HEK293 (cell line): ENCODE results near the gene ASB8.

ENCODE experiments used
- GLIS1 ChIP-seq: fragments of 450-650 bp; formaldehyde crosslinking; IDR thresholded peaks from 2 replicates; pipeline ENCODE4 v1.5.1; 2016; ENCODE audit warnings: missing biosample characterization, missing genetic modification characterization
- IKZF3 ChIP-seq: fragments of 450-650 bp; IDR thresholded peaks from 2 replicates; pipeline ENCODE4 v1.5.0; 2018; ENCODE audit warnings: missing biosample characterization, mild to moderate bottlenecking, missing genetic modification characterization, moderate library complexity
- KLF7 ChIP-seq: fragments of 450-650 bp; formaldehyde crosslinking; IDR thresholded peaks from 2 replicates; pipeline ENCODE4 v1.5.1; 2016; ENCODE audit warnings: missing biosample characterization, missing genetic modification characterization, borderline replicate concordance
- SP2 ChIP-seq: fragments of 450-650 bp; formaldehyde crosslinking; IDR thresholded peaks from 2 replicates; pipeline ENCODE4 v1.5.1; 2016; ENCODE audit warnings: missing biosample characterization, missing genetic modification characterization
- SP3 ChIP-seq: fragments of 450-650 bp; formaldehyde crosslinking; IDR thresholded peaks from 2 replicates; pipeline ENCODE4 v1.5.1; 2016; ENCODE audit warnings: missing biosample characterization, missing genetic modification characterization
- YY2 ChIP-seq: fragments of 450-650 bp; formaldehyde crosslinking; IDR thresholded peaks from 2 replicates; pipeline ENCODE4 v1.5.1; 2016; ENCODE audit warnings: missing biosample characterization, missing genetic modification characterization
- ZNF202 ChIP-seq: fragments of 450-650 bp; formaldehyde crosslinking; IDR thresholded peaks from 2 replicates; pipeline ENCODE4 v1.5.1; 2016; ENCODE audit warnings: missing biosample characterization, missing genetic modification characterization, borderline replicate concordance
- ZNF214 ChIP-seq: fragments of 450-650 bp; formaldehyde crosslinking; IDR thresholded peaks from 2 replicates; pipeline ENCODE4 v1.5.1; 2017; ENCODE audit warnings: missing biosample characterization, mild to moderate bottlenecking, missing genetic modification characterization, borderline replicate concordance
- ZNF324 ChIP-seq: fragments of 450-650 bp; formaldehyde crosslinking; IDR thresholded peaks from 2 replicates; pipeline ENCODE4 v1.5.1; 2016; ENCODE audit warnings: missing biosample characterization, missing genetic modification characterization
- ZNF366 ChIP-seq: fragments of 450-650 bp; formaldehyde crosslinking; conservative IDR thresholded peaks from 2 replicates; pipeline ENCODE4 v1.5.1; 2016; ENCODE audit warnings: missing biosample characterization, missing genetic modification characterization
- ZNF488 ChIP-seq: fragments of 450-650 bp; formaldehyde crosslinking; IDR thresholded peaks from 2 replicates; pipeline ENCODE4 v1.5.1; 2016; ENCODE audit warnings: missing biosample characterization, missing genetic modification characterization
- ZNF501 ChIP-seq: fragments of 450-650 bp; formaldehyde crosslinking; IDR thresholded peaks from 2 replicates; pipeline ENCODE4 v1.5.1; 2016; ENCODE audit warnings: missing biosample characterization, missing genetic modification characterization
- ZNF518A ChIP-seq: fragments of 450-650 bp; formaldehyde crosslinking; conservative IDR thresholded peaks from 2 replicates; pipeline ENCODE4 v1.5.1; 2016; ENCODE audit warnings: low read depth, missing biosample characterization, missing genetic modification characterization
- ZNF549 ChIP-seq: fragments of 450-650 bp; IDR thresholded peaks from 2 replicates; pipeline ENCODE4 v1.5.1; 2018; ENCODE audit warnings: missing biosample characterization, missing genetic modification characterization, mild to moderate bottlenecking, inconsistent platforms, moderate library complexity
- ZNF560 ChIP-seq: fragments of 450-650 bp; formaldehyde crosslinking; IDR thresholded peaks from 2 replicates; pipeline ENCODE4 v1.5.1; 2017; ENCODE audit warnings: missing biosample characterization, missing genetic modification characterization, borderline replicate concordance
- ZNF585B ChIP-seq: fragments of 450-650 bp; formaldehyde crosslinking; IDR thresholded peaks from 2 replicates; pipeline ENCODE4 v1.5.1; 2016; ENCODE audit warnings: missing biosample characterization, missing genetic modification characterization
- ZNF596 ChIP-seq: fragments of 450-650 bp; IDR thresholded peaks from 2 replicates; pipeline ENCODE4 v1.5.0; 2018; ENCODE audit warnings: missing biosample characterization, mild to moderate bottlenecking, missing genetic modification characterization, moderate library complexity
- ZNF629 ChIP-seq: fragments of 450-650 bp; formaldehyde crosslinking; IDR thresholded peaks from 2 replicates; pipeline ENCODE4 v1.5.1; 2017; ENCODE audit warnings: missing biosample characterization, missing genetic modification characterization
- ZNF664 ChIP-seq: fragments of 450-650 bp; formaldehyde crosslinking; IDR thresholded peaks from 2 replicates; pipeline ENCODE4 v1.5.1; 2016; ENCODE audit warnings: missing biosample characterization, missing genetic modification characterization
- ZNF692 ChIP-seq: fragments of 450-650 bp; formaldehyde crosslinking; IDR thresholded peaks from 2 replicates; pipeline ENCODE4 v1.5.1; 2016; ENCODE audit warnings: missing biosample characterization, missing genetic modification characterization
- ZXDB ChIP-seq: fragments of 450-650 bp; formaldehyde crosslinking; IDR thresholded peaks from 2 replicates; pipeline ENCODE4 v1.5.1; 2016; ENCODE audit warnings: missing biosample characterization, missing genetic modification characterization
- TF ChIP-seq, protein P1 (sequence below): fragments of 450-650 bp; formaldehyde crosslinking; IDR thresholded peaks from 2 replicates; pipeline ENCODE4 v1.5.1; 2016; ENCODE audit warnings: missing biosample characterization, missing genetic modification characterization
- TF ChIP-seq, protein P2 (sequence below): fragments of 450-650 bp; formaldehyde crosslinking; IDR thresholded peaks from 2 replicates; pipeline ENCODE4 v1.5.1; 2016; ENCODE audit warnings: missing biosample characterization, missing genetic modification characterization
- TF ChIP-seq, protein P3 (sequence below): fragments of 450-650 bp; formaldehyde crosslinking; IDR thresholded peaks from 2 replicates; pipeline ENCODE4 v1.5.1; 2016; ENCODE audit warnings: missing biosample characterization, missing genetic modification characterization

The ASB8 gene

GRCh38 chr12:48105867-48106680 is 51.2 kb downstream of the ASB8 start, which contains the start of gene SENP1 (continued):
- peak; percentile 98 for TF ChIP-seq ZNF518A (tag by site-specific recombination)
- TF ChIP-seq, protein P1, sequence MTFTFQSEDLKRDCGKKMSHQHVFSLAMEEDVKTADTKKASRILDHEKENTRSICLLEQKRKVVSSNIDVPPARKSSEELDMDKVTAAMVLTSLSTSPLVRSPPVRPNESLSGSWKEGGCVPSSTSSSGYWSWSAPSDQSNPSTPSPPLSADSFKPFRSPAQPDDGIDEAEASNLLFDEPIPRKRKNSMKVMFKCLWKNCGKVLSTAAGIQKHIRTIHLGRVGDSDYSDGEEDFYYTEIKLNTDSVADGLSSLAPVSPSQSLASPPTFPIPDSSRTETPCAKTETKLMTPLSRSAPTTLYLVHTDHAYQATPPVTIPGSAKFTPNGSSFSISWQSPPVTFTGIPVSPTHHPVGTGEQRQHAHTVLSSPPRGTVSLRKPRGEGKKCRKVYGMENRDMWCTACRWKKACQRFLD (tag by site-specific recombination), result peak; percentile 80; the same call in 1 of the 2 replicates
- no peak for TF ChIP-seq ZNF560
- TF ChIP-seq ZNF596 (tag by site-specific recombination), result peak; percentile 52; the same call in 1 of the 2 replicates
- TF ChIP-seq ZNF664 (tag by site-specific recombination), result peak; percentile 34; the same call in 1 of the 2 replicates
- TF ChIP-seq ZNF324, result peak; percentile 90
- TF ChIP-seq ZNF501, result peak; percentile 98
- TF ChIP-seq ZNF366 (tag by site-specific recombination), result peak; percentile 92
- TF ChIP-seq KLF7 (tag by site-specific recombination), result peak; percentile 67
- TF ChIP-seq ZNF585B, result 0 out of 2 replicates have a peak, but pooled peaks have one; percentile 16
- TF ChIP-seq SP2 (tag by site-specific recombination), result peak; percentile 89
- TF ChIP-seq, protein P2, sequence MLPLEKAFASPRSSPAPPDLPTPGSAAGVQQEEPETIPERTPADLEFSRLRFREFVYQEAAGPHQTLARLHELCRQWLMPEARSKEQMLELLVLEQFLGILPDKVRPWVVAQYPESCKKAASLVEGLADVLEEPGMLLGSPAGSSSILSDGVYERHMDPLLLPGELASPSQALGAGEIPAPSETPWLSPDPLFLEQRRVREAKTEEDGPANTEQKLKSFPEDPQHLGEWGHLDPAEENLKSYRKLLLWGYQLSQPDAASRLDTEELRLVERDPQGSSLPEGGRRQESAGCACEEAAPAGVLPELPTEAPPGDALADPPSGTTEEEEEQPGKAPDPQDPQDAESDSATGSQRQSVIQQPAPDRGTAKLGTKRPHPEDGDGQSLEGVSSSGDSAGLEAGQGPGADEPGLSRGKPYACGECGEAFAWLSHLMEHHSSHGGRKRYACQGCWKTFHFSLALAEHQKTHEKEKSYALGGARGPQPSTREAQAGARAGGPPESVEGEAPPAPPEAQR (tag by site-specific recombination), result 0 out of 2 replicates have a peak, but pooled peaks have one; percentile 33
- peak; percentile 87 for TF ChIP-seq ZNF202
- TF ChIP-seq ZNF629 (tag by site-specific recombination), result peak; percentile 83
- peak; percentile 82 for TF ChIP-seq SP3 (tag by site-specific recombination)
- TF ChIP-seq ZNF488 (tag by site-specific recombination), result 0 out of 2 replicates have a peak, but pooled peaks have one; percentile 6
- TF ChIP-seq ZNF549 (tag by site-specific recombination), result no peak
- 0 out of 2 replicates have a peak, but pooled peaks have one; percentile 45 for TF ChIP-seq GLIS1 (tag by site-specific recombination)
- peak; percentile 74; the same call in 1 of the 2 replicates for TF ChIP-seq ZNF692 (tag by site-specific recombination)
- TF ChIP-seq, protein P3, sequence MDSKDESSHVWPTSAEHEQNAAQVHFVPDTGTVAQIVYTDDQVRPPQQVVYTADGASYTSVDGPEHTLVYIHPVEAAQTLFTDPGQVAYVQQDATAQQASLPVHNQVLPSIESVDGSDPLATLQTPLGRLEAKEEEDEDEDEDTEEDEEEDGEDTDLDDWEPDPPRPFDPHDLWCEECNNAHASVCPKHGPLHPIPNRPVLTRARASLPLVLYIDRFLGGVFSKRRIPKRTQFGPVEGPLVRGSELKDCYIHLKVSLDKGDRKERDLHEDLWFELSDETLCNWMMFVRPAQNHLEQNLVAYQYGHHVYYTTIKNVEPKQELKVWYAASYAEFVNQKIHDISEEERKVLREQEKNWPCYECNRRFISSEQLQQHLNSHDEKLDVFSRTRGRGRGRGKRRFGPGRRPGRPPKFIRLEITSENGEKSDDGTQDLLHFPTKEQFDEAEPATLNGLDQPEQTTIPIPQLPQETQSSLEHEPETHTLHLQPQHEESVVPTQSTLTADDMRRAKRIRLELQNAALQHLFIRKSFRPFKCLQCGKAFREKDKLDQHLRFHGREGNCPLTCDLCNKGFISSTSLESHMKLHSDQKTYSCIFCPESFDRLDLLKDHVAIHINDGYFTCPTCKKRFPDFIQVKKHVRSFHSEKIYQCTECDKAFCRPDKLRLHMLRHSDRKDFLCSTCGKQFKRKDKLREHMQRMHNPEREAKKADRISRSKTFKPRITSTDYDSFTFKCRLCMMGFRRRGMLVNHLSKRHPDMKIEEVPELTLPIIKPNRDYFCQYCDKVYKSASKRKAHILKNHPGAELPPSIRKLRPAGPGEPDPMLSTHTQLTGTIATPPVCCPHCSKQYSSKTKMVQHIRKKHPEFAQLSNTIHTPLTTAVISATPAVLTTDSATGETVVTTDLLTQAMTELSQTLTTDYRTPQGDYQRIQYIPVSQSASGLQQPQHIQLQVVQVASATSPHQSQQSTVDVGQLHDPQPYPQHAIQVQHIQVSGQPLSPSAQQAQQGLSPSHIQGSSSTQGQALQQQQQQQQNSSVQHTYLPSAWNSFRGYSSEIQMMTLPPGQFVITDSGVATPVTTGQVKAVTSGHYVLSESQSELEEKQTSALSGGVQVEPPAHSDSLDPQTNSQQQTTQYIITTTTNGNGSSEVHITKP (tag by site-specific recombination), result peak; percentile 83
- no peak for TF ChIP-seq ZNF214 (tag by site-specific recombination)
- peak; percentile 67 for TF ChIP-seq YY2
- TF ChIP-seq ZXDB, result peak; percentile 94
- no peak for TF ChIP-seq IKZF3 (tag by site-specific recombination)
